WTC11 (cell line): Measurements from ENCODE around the gene MED27. TPM values are rescaled to one million over a fixed set of nuclear protein-coding genes. Genes with fewer than 3 reads are reported as not detected.

Experiments used
- ATAC-seq: fragments of 200-7000 bp; cut with Tn5 transposase; 2 replicates; pipeline ENCODE4 v1.10.0; 2021; ENCODE audit warnings: mild to moderate bottlenecking, moderate library complexity
- CTCF ChIA-PET: fragments of 300-600 bp; sonication (Branson Sonifier 250); formaldehyde crosslinking; loops from one replicate; lab custom pipeline; 2021; ENCODE audit warnings: antibody characterized with exemption; lab: Charles Lee
- POLR2A ChIA-PET: fragments of 350-600 bp; sonication (Branson Sonifier 250); formaldehyde crosslinking; loops from one replicate; lab custom pipeline; 2021; ENCODE audit warnings: antibody characterized with exemption; lab: Charles Lee
- DNase-seq: peaks from one replicate; pipeline ENCODE4 v3.0.0; 2021; ENCODE audit warnings: low spot score
- H3K27ac Mint-ChIP-seq: 2 replicates; pipeline ENCODE4 v1.8.0; 2021; ENCODE audit warnings: mixed read lengths
- H3K27me3 Mint-ChIP-seq: 2 replicates; pipeline ENCODE4 v1.8.0; 2021; ENCODE audit warnings: low read depth, mild to moderate bottlenecking, moderate library complexity, mixed read lengths
- H3K36me3 Mint-ChIP-seq: 2 replicates; pipeline ENCODE4 v1.8.0; 2021; ENCODE audit warnings: mixed read lengths
- H3K4me1 Mint-ChIP-seq: 2 replicates; pipeline ENCODE4 v1.8.0; 2022; ENCODE audit warnings: mixed read lengths
- H3K4me3 Mint-ChIP-seq: 2 replicates; pipeline ENCODE4 v1.8.0; 2021; ENCODE audit warnings: mild to moderate bottlenecking, moderate library complexity, mixed read lengths
- H3K9me3 Mint-ChIP-seq: 2 replicates; pipeline ENCODE4 v1.8.0; 2021; ENCODE audit warnings: mixed read lengths
- ERG ChIP-seq: fragments of 250-450 bp; sonication (Bioruptor Pico); IDR thresholded peaks from 2 replicates; pipeline ENCODE4 v1.8.0; 2021; ENCODE audit warnings: mild to moderate bottlenecking
- ESRRA ChIP-seq: sonication (generic); formaldehyde crosslinking; IDR thresholded peaks from 2 replicates; pipeline ENCODE4 v1.8.1; 2022; ENCODE audit warnings: mild to moderate bottlenecking, missing genetic modification reagents, borderline replicate concordance
- GTF2I ChIP-seq: fragments of 250-450 bp; sonication (Bioruptor Pico); conservative IDR thresholded peaks from 2 replicates; pipeline ENCODE4 v1.4.0; 2021; ENCODE audit warnings: mild to moderate bottlenecking
- JAZF1 ChIP-seq: fragments of 250-450 bp; sonication (Bioruptor Pico); IDR thresholded peaks from 2 replicates; pipeline ENCODE4 v1.9.0; 2021; ENCODE audit warnings: moderate library complexity, mild to moderate bottlenecking, inconsistent platforms
- NFATC4 ChIP-seq: fragments of 250-450 bp; sonication (Bioruptor Pico); IDR thresholded peaks from 2 replicates; pipeline ENCODE4 v1.9.0; 2021; ENCODE audit warnings: mild to moderate bottlenecking
- NR1H2 ChIP-seq: sonication (generic); formaldehyde crosslinking; IDR thresholded peaks from 2 replicates; pipeline ENCODE4 v1.9.0; 2021; ENCODE audit warnings: mild to moderate bottlenecking, moderate library complexity, missing genetic modification reagents
- NR2C2 ChIP-seq: sonication (generic); formaldehyde crosslinking; IDR thresholded peaks from 2 replicates; pipeline ENCODE4 v1.8.0; 2022; ENCODE audit warnings: mild to moderate bottlenecking, missing genetic modification reagents
- PRRX2 ChIP-seq: fragments of 250-450 bp; sonication (Bioruptor Pico); IDR thresholded peaks from 2 replicates; pipeline ENCODE4 v1.8.0; 2021; ENCODE audit warnings: mild to moderate bottlenecking
- RELA ChIP-seq: sonication (generic); formaldehyde crosslinking; IDR thresholded peaks from 2 replicates; pipeline ENCODE4 v1.8.1; 2022; ENCODE audit warnings: missing genetic modification reagents, mild to moderate bottlenecking, borderline replicate concordance
- TCF7 ChIP-seq: sonication (generic); formaldehyde crosslinking; IDR thresholded peaks from 2 replicates; pipeline ENCODE4 v1.8.0; 2022; ENCODE audit warnings: mild to moderate bottlenecking, low read depth, missing genetic modification reagents, moderate library complexity
- TEAD4 ChIP-seq: sonication (generic); formaldehyde crosslinking; IDR thresholded peaks from 2 replicates; pipeline ENCODE4 v1.8.0; 2022; ENCODE audit warnings: mild to moderate bottlenecking, missing genetic modification reagents
- USF1 ChIP-seq: sonication (generic); formaldehyde crosslinking; IDR thresholded peaks from 2 replicates; pipeline ENCODE4 v1.8.0; 2022; ENCODE audit warnings: mild to moderate bottlenecking, missing genetic modification reagents
- ZNF263 ChIP-seq: sonication (generic); formaldehyde crosslinking; IDR thresholded peaks from 2 replicates; pipeline ENCODE4 v1.8.1; 2022; ENCODE audit warnings: low read depth, mild to moderate bottlenecking, moderate library complexity, missing genetic modification reagents
- ZNF396 ChIP-seq: fragments of 250-450 bp; sonication (Bioruptor Pico); IDR thresholded peaks from 2 replicates; pipeline ENCODE4 v1.8.0; 2021; ENCODE audit warnings: mild to moderate bottlenecking, moderate library complexity, borderline replicate concordance
- total RNA-seq: library from RNA; stranded (reverse); gene quantifications from 3 replicates; pipeline ENCODE4 v1.2.3, GENCODE V29; 2021
- TF ChIP-seq, protein P1 (sequence below): sonication (generic); formaldehyde crosslinking; IDR thresholded peaks from 2 replicates; pipeline ENCODE4 v1.8.1; 2022; ENCODE audit warnings: low read depth, missing genetic modification reagents, borderline replicate concordance
- TF ChIP-seq, protein P2 (sequence below): sonication (generic); formaldehyde crosslinking; IDR thresholded peaks from 2 replicates; pipeline ENCODE4 v1.8.0; 2022; ENCODE audit warnings: missing genetic modification reagents
- TF ChIP-seq, protein P3 (sequence below): sonication (generic); formaldehyde crosslinking; IDR thresholded peaks from 2 replicates; pipeline ENCODE4 v1.8.1; 2023; ENCODE audit warnings: mild to moderate bottlenecking, missing genetic modification reagents
- TF ChIP-seq, protein P4 (sequence below): sonication (generic); formaldehyde crosslinking; IDR thresholded peaks from 2 replicates; pipeline ENCODE4 v1.8.0; 2022; ENCODE audit warnings: mild to moderate bottlenecking, missing genetic modification reagents
- TF ChIP-seq, protein P5 (sequence below): sonication (generic); formaldehyde crosslinking; IDR thresholded peaks from 2 replicates; pipeline ENCODE4 v1.8.1; 2022; ENCODE audit warnings: low read depth, mild to moderate bottlenecking, moderate library complexity, missing genetic modification reagents, borderline replicate concordance

MED27 gene
- total RNA-seq, 1 experiment from 2014 or later = 27.9 TPM

- DNase-seq = no peak
- ChIA-PET POLR2A (no interaction called here), CTCF (interaction anchor here (0.8 to 1.8 kb wide), 3 partner anchors 14 to 400 kb away, joined by 3 to 7 read pairs (median 4); no protein-coding TSS in a partner anchor)
- Mint-ChIP-seq H3K27ac (peak overlapping the region; percentile 32; the same call in 1 of the 2 replicates), H3K4me1 (peaks cover 17% of the 10 kb centered on the region), H3K36me3 (peaks cover 4% of the 10 kb centered on the region; the same call in 1 of the 2 replicates), H3K9me3 (peaks cover 9% of the 10 kb centered on the region), H3K4me3 (no peak overlapping the region), H3K27me3 (peaks cover 5% of the 10 kb centered on the region; the same call in 1 of the 2 replicates)
- ATAC-seq = no peak
- TF ChIP-seq, protein P1, sequence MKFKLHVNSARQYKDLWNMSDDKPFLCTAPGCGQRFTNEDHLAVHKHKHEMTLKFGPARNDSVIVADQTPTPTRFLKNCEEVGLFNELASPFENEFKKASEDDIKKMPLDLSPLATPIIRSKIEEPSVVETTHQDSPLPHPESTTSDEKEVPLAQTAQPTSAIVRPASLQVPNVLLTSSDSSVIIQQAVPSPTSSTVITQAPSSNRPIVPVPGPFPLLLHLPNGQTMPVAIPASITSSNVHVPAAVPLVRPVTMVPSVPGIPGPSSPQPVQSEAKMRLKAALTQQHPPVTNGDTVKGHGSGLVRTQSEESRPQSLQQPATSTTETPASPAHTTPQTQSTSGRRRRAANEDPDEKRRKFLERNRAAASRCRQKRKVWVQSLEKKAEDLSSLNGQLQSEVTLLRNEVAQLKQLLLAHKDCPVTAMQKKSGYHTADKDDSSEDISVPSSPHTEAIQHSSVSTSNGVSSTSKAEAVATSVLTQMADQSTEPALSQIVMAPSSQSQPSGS (CRISPR knock-in tag) = no peak
- TF ChIP-seq ZNF396 (CRISPR knock-in tag) (no peak), GTF2I (CRISPR knock-in tag) (no peak), ESRRA (CRISPR knock-in tag) (no peak), NR2C2 (CRISPR knock-in tag) (no peak), PRRX2 (no peak), JAZF1 (CRISPR knock-in tag) (no peak), TEAD4 (CRISPR knock-in tag) (no peak), USF1 (CRISPR knock-in tag) (no peak), ZNF263 (CRISPR knock-in tag) (no peak), RELA (CRISPR knock-in tag) (no peak), NFATC4 (CRISPR knock-in tag) (no peak), ERG (CRISPR knock-in tag) (no peak), NR1H2 (CRISPR knock-in tag) (no peak), TCF7 (CRISPR knock-in tag) (no peak)
- TF ChIP-seq, protein P2, sequence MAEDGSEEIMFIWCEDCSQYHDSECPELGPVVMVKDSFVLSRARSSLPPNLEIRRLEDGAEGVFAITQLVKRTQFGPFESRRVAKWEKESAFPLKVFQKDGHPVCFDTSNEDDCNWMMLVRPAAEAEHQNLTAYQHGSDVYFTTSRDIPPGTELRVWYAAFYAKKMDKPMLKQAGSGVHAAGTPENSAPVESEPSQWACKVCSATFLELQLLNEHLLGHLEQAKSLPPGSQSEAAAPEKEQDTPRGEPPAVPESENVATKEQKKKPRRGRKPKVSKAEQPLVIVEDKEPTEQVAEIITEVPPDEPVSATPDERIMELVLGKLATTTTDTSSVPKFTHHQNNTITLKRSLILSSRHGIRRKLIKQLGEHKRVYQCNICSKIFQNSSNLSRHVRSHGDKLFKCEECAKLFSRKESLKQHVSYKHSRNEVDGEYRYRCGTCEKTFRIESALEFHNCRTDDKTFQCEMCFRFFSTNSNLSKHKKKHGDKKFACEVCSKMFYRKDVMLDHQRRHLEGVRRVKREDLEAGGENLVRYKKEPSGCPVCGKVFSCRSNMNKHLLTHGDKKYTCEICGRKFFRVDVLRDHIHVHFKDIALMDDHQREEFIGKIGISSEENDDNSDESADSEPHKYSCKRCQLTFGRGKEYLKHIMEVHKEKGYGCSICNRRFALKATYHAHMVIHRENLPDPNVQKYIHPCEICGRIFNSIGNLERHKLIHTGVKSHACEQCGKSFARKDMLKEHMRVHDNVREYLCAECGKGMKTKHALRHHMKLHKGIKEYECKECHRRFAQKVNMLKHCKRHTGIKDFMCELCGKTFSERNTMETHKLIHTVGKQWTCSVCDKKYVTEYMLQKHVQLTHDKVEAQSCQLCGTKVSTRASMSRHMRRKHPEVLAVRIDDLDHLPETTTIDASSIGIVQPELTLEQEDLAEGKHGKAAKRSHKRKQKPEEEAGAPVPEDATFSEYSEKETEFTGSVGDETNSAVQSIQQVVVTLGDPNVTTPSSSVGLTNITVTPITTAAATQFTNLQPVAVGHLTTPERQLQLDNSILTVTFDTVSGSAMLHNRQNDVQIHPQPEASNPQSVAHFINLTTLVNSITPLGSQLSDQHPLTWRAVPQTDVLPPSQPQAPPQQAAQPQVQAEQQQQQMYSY (CRISPR knock-in tag) = no peak
- TF ChIP-seq, protein P3, sequence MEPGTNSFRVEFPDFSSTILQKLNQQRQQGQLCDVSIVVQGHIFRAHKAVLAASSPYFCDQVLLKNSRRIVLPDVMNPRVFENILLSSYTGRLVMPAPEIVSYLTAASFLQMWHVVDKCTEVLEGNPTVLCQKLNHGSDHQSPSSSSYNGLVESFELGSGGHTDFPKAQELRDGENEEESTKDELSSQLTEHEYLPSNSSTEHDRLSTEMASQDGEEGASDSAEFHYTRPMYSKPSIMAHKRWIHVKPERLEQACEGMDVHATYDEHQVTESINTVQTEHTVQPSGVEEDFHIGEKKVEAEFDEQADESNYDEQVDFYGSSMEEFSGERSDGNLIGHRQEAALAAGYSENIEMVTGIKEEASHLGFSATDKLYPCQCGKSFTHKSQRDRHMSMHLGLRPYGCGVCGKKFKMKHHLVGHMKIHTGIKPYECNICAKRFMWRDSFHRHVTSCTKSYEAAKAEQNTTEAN (CRISPR knock-in tag) = no peak
- TF ChIP-seq, protein P4, sequence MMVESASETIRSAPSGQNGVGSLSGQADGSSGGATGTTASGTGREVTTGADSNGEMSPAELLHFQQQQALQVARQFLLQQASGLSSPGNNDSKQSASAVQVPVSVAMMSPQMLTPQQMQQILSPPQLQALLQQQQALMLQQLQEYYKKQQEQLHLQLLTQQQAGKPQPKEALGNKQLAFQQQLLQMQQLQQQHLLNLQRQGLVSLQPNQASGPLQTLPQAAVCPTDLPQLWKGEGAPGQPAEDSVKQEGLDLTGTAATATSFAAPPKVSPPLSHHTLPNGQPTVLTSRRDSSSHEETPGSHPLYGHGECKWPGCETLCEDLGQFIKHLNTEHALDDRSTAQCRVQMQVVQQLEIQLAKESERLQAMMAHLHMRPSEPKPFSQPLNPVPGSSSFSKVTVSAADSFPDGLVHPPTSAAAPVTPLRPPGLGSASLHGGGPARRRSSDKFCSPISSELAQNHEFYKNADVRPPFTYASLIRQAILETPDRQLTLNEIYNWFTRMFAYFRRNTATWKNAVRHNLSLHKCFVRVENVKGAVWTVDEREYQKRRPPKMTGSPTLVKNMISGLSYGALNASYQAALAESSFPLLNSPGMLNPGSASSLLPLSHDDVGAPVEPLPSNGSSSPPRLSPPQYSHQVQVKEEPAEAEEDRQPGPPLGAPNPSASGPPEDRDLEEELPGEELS = no peak
- TF ChIP-seq, protein P5, sequence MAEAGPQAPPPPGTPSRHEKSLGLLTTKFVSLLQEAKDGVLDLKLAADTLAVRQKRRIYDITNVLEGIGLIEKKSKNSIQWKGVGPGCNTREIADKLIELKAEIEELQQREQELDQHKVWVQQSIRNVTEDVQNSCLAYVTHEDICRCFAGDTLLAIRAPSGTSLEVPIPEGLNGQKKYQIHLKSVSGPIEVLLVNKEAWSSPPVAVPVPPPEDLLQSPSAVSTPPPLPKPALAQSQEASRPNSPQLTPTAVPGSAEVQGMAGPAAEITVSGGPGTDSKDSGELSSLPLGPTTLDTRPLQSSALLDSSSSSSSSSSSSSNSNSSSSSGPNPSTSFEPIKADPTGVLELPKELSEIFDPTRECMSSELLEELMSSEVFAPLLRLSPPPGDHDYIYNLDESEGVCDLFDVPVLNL = no peak
Measured at GRCh38 chr9:131836021-131836420, 243.6 kb downstream of the MED27 start.
